Measurements from ENCODE around the gene NOS2.
A peak's percentile ranks its signal among the peaks of the same experiment; 100 is the strongest.
"Not testable (repeated sequence)": the region's sequence is repeated elsewhere in the genome, so short reads cannot be mapped to it uniquely, and the experiment has no call there.

The NOS2 gene

DNA sequence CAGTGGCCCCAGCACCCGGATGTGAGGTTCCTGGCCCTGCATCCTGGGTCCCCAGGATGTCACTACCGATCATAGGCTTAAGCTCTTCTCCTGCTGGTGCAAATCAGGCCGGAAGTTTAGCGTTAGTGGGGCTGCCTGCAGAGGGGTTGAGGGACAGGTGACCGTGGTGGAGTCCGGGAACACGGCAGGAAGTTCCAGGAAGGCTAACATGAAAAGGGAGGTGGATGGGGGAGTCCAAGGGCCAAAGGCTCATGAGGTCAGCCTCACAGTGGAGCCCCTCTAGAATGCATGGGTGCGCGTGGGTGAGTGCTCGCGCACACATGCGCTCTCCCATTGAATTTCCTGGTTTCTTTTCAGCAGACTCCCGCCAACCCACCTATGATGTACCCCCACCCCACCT is 46.6 kb downstream of the NOS2 start:
- not testable (repeated sequence) for DNase-seq

DNA sequence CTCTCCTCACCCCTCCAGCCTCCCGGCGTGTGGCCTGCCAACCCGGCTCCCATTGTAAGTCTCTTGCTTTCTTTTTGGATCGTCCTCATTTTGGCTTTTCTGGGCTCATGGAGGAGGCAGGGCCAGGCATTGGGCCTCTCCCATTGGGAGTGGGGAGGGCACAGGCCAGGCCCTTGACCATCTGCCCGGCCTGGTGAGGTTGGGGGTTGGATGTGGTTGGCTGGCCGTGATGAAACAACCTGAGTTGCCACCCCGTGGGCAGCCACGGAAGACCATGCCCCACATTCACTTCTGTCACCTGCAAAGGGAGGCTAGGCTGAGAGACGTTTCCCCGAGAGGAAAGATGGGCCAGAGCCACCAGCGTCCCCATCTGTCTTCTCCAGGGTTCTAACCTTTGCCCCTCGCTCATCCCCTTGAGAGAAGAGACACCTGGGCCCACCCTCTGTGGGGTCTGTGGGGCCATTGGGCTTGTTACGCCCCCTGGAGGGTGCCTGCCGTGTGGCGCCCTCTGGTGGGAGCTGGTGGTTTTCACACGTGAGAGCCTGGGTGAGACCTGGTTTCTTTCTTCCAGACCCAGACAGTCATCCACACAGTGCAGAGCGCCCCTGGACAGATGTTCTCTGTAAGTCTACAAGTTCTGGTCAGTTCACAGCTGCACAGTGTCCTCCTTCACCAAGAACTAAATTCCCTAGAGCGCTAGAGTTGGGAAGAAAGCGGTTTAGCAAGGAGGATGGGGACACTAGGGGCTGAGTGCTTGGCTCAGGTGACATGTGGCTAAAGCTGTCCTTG is 47.3 kb downstream of the NOS2 start:
- DNase-seq, result not testable (repeated sequence)

DNA sequence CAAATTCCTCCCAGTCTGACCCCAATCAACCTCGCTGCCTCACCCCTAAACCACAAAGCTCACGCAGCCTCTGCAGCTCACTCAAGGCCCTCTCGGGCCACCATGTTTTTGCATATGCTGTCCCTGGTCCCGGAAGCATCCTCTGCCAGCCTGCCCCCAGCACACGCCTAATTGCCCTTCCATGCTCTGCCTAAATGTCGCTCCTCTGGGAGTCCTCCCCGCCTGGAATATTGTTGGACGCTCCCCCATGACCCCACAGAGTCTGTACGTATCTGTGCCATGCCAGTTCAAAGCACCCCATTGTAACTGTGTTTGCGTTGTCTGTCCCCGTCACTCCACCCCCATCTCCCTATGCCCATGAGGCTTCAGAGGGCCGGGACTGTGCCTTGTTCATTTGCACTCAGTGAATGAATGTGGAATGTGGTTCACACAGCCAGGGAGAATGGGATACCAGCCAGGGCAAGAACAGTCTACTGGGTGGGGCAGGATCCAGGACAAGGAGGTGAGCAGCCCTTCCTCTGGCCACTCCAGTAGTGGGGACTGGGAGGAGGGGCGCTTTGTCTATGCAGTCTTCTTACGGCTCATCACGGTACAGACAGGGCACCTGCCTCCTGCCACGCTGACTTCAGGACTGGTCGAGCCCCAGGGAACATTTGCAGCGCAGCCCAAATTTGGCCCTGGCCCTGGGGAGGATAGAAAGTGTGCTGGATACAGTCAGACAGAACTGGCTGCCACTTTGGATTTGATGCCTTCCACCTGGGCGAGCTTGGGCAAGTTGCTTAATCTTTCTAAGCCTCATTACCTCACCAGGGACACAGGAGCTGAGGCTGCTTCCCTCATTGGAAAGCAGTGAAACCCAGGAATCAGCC is 48.5 kb downstream of the NOS2 start:
- DNase-seq, result no peak

- no peak for DNase-seq
Observed at GRCh38 chr17:27751166-27751565, 49.2 kb downstream of the NOS2 start.

- not testable (repeated sequence) for DNase-seq
Observed at GRCh38 chr17:27749562-27750150, 50.7 kb downstream of the NOS2 start.

DNA sequence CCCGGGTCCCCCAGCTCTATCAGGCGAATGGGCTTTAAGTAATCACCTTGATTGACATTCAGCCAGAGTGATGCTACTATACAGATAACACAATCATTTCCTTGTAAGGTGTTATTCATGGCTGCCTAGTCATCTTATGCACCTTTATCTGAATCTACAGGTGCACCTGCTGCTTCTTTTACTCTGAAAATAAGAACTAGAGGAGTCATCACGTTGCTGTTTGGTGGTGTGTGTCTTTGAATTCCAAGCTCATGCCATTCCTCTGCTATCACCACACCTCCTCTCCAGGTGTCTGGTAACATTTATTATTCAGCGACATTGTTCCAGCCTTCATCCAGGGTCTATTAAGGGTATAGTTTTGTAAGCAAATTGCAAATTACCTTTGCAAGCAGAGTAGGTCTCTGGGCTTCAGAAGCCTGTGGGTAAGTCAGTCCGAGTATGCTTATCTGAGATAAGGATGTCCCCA is 51.9 kb downstream of the NOS2 start:
- no peak for DNase-seq

- no peak for DNase-seq
Observed at GRCh38 chr17:27747462-27748359, 52.6 kb downstream of the NOS2 start.

- DNase-seq, result no peak
Observed at GRCh38 chr17:27746881-27747280, 53.4 kb downstream of the NOS2 start.

DNA sequence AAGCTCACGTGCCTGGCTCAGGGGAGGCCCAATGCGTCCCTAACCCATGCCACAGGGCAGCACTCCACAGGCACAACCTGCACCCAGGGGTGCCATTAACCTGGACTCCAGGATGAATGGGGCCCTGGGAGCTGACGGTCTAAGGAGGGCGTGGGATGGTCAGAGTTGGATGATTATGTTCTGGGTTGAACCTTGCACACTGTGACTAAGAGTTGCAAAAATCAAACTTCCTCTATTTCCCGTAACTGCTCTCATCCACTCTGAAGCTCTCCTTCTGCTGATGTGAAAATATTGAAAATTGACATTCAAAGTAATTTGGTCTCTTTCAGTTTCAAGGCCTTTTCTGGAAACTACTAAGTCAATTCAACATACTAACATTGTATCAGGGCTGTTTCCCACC is 54.0 kb downstream of the NOS2 start:
- not testable (repeated sequence) for DNase-seq

DNA sequence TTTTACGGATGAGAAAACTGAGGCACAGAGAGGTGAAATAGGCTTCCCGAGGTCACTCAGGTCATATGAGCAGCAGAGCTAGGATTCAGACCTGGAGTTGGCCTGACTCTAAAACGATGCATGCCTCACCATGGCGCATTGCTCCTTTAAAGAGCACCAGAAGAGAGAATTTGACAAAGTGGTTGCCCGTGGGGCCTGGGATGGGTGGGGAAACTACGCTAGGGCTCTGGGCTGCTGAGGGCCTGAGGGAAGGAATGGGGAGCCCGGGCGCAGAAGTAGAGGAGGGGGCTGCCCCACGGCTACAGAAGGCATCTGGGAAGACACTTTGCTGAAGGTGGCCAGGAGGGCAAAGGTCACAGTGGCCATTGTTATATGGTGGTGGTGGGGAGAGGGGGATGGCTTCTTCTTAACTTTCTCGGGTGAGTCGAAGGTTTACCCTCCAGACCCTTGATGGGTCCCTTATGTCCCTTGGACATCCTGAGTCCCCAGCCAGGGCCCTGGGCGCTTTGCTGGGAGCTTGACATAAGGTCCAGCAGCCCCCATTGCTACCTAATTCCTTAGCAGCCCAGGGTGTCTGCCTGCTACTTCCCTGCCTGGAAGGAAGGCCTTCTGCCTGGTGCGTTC is 55.0 kb downstream of the NOS2 start:
- not testable (repeated sequence) for DNase-seq

DNA sequence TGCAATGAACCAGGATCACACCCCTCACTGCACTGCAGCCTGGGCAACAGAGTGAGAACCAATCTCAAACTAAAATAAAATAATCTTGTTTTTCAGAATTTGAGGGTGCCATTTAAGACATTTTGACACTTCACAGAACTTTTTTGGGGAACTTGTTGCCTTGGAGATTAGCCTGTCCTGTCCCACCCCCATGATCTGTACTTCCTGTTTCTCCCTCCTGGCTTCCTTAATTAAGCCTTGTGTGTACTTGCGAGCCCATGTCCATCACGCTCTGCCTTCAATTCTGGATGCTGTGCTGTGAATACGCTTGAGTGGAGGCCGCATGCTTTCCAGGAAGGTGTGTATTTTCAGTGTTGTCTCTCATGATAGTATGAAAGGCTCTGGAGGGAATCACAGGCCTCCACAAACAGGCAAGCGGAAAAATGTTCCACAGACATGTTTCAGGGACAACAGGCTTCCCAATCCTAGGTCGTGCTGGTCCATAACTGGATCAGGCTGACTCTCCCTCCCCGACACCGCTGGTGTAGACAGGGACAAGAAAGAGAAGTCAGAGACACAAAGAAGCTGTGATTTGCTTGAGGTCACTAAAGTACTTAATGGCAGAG is 56.9 kb downstream of the NOS2 start:
- peak in 1 of 2 donors; percentile 68 for DNase-seq

GRCh38 chr17:27741971-27742575 is 58.3 kb downstream of the NOS2 start:
- DNase-seq, result no peak

DNA sequence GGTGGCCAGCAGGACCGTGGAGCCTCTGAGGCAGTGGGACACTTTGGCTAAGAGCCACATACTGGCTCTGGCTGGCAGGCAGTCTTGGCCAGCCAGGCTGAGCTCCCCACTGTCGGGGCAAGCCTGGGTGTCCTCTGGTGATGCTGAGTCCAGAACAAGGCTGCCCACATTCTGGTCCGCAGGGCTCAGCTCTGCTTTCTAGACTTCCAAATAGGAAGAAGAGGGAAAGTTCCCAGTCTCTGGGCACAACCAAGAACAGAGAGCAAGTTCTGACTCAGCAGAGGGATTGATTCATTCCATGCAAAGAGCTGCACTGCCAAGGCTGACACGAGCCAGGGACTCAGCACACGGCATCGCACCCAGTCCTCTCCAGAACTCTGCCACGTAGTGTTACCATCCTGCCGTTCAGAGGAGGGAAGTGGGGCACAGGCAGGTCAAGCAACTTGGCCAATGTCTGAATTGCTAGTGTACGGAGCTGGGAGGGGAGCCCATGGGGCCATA is 58.9 kb downstream of the NOS2 start:
- DNase-seq, result no peak

- not testable (repeated sequence) for DNase-seq
Observed at GRCh38 chr17:27740541-27740940, 59.8 kb downstream of the NOS2 start.

GRCh38 chr17:27733773-27734172 is 66.6 kb downstream of the NOS2 start:
- DNase-seq, result no peak

DNA sequence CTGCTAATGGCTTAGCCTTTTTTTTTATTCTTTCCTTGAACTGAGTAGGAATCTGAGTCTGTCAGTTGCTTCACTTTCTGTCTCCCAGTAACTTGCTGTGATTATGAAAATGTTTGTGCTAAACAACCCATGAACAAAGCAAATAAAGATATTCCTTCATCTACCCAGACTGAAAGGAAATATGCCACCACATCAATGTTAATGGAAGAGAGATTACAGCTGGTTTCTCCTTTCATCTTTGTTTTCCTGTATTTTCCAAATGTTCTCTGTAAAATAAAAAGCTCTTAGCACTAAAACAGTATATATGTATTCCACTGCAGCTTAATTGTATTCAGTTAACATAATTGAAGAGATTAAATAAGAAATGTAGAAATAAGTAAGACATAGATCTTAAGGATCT is 67.6 kb downstream of the NOS2 start:
- DNase-seq, result not testable (repeated sequence)

GRCh38 chr17:27725982-27726381 is 74.3 kb downstream of the NOS2 start:
- not testable (repeated sequence) for DNase-seq

DNA sequence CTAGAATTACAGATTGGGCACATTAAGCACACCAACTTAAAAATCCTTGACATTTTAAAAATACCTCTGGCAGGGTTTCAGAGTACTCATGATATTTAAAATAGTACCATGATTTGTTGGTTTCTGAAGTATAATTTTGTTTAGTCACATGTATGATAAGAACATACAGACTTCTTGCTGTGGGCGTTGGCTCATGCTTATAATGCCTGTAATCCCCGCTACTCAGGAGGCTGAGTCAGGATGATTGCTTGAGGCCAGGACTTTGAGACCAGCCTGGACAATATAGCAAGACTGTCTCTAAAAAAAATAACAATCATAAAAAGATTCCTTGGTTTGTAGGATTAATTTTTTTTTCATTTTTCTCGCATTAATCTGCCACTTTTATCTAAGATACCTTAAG is 78.5 kb downstream of the NOS2 start:
- no peak for DNase-seq
